Measurements from ENCODE around the gene OCEL1.

GRCh38 chr19:17237747-17238706 lies 12.0 kb downstream of the OCEL1 start:
- TF ChIP-seq CTCF (IDR thresholded peaks at IDR 0.05; ENCODE audit: low read length) (no peak), EZH2phosphoT487 (IDR thresholded peaks at IDR 0.05; ENCODE audit: low read length) (no peak)

All from MM.1S (cell line).